ENCODE data around the gene ICE2. TPM values are rescaled to one million over a fixed set of nuclear protein-coding genes. Genes with fewer than 3 reads are reported as not detected.

The ICE2 gene
- total RNA-seq, 1 donor from 2014 or later, result 55.1 TPM

DNA sequence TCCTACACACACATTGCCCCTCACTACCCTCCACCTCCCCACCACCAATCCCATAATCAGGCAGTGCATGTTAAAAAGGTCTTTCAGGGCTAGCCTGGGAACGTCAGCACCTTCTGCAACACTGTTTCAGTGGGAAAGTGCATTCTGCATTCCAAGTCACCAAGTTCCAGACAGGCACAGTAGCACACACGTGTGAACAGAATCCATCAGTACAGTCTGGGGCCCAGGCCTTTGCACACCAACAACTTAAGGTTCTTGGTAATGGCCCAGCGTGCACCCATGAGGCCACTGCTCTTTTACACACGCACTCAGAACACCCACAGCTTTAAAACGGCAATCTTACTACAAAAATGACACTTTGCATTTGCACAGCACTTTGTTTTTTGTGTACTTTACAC, 82.4 kb downstream of the ICE2 start:
- no peak for ATAC-seq
- intact Hi-C loops (cut with DNase I), result no loop called here
- no peak for DNase-seq (ENCODE audit: low spot score)

- intact Hi-C loops (cut with DNase I), result no loop called here
- ATAC-seq (no peak), DNase-seq (ENCODE audit: low spot score) (no peak)
Measured at GRCh38 chr15:60396100-60396499, 82.8 kb downstream of the ICE2 start.

- ATAC-seq (no peak), DNase-seq (ENCODE audit: low spot score) (no peak)
- intact Hi-C loops (cut with DNase I), result no loop called here
Measured at GRCh38 chr15:60395276-60396011, 83.5 kb downstream of the ICE2 start.

GRCh38 chr15:60394689-60395097, 84.2 kb downstream of the ICE2 start:
- intact Hi-C loops (cut with DNase I), result no loop called here
- DNase-seq (ENCODE audit: low spot score) (no peak), ATAC-seq (no peak)

DNA sequence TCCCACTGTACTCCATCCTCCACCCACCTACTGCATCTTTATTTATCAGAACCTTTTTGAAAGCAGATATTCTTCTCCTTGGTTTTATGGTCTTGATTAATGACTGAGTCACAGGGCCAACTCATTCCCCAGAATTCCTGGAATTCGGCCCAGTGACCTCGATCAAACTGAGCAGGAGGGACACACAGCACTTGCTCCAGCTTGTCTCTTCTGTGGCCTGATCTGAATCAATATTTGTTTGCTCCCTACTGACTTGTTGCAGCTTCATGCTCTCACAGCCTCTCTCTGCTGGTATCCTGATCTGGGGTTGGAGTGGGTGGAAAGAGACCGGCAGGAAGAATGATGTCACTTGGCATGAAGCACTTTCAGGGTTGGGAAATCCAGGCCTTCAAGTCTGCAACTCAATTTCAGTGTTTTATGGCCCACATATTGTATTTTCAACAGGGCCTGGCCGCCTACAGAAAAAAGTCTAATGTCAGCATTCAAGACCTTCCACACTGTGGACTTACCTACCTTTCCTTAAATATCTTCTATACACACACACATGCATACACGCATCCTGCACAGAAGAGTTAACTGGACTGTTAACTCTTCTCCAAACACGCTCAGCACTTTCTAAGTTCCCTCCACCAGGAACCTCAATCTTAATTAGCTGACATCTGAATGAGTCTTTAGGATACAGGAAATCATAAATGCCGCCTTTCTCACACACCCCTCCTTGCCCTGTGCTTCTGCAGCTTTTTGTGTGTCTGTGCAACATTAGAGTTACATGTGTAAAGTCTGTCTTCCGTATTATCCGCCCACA, 85.8 kb downstream of the ICE2 start:
- peak; percentile 77 for ATAC-seq
- intact Hi-C loops (cut with DNase I), result no loop called here
- DNase-seq (ENCODE audit: low spot score), result peak; percentile 79

- intact Hi-C loops (cut with DNase I), result no loop called here
- ATAC-seq, result peak; percentile 36
Measured at GRCh38 chr15:60392601-60392985, 86.3 kb downstream of the ICE2 start.

DNA sequence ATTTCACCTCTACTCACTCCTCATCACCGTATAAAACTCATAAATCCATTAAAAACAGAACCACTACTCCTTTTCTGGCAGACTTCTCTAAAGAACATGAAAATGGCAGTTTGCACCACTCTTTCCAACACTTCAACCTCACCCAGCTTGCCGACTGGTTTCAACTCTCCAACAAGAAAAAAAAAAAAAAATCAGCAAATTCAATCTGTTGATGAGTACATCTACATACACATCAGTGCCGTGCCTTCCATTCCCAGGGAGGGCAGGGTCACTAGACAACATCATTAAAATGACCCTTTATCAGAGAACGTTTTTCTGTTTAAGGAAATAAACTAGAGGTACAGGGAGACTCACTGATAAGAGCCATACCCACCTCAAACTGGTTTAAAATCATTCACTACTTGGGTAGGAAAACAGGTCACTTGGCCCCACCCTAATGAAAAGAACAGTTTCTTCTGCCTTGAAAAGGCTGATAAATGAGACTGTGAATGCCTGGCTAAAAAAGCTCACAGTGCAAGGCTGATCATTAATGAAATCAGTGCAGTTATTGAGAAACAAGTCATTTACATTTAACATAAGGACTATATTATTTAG, 87.1 kb downstream of the ICE2 start:
- ATAC-seq (no peak), DNase-seq (ENCODE audit: low spot score) (no peak)
- intact Hi-C loops (cut with DNase I), result no loop called here

More at GRCh38 chr15:60392601-60392985, 86.3 kb downstream of the ICE2 start:
- DNase-seq (ENCODE audit: low spot score), result no peak

GRCh38 chr15:60390871-60391501, 88.0 kb downstream of the ICE2 start:
- ATAC-seq, result peak; percentile 68
- intact Hi-C loops (cut with DNase I), result no loop called here
- no peak for DNase-seq (ENCODE audit: low spot score)

DNA sequence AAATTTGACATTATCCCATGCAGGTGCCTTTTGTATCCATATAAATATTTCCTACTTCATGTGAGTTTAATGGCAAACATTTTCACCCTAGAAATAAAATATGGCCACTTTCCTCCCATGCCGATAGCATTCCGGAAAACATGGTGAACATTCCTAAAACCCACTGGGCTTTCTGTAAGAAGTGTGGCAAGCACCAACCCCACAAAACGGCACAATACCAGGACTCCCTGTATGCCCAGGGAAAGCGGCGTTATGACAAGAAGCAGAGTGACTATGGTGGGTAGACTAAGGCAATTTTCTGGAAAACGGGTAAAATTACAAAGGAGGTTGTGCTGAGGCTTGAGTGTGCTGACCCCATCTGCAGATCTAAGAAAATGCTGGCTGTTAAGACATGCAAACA, 88.7 kb downstream of the ICE2 start:
- DNase-seq (ENCODE audit: low spot score) (no peak), ATAC-seq (no peak)
- intact Hi-C loops (cut with DNase I), result no loop called here

DNA sequence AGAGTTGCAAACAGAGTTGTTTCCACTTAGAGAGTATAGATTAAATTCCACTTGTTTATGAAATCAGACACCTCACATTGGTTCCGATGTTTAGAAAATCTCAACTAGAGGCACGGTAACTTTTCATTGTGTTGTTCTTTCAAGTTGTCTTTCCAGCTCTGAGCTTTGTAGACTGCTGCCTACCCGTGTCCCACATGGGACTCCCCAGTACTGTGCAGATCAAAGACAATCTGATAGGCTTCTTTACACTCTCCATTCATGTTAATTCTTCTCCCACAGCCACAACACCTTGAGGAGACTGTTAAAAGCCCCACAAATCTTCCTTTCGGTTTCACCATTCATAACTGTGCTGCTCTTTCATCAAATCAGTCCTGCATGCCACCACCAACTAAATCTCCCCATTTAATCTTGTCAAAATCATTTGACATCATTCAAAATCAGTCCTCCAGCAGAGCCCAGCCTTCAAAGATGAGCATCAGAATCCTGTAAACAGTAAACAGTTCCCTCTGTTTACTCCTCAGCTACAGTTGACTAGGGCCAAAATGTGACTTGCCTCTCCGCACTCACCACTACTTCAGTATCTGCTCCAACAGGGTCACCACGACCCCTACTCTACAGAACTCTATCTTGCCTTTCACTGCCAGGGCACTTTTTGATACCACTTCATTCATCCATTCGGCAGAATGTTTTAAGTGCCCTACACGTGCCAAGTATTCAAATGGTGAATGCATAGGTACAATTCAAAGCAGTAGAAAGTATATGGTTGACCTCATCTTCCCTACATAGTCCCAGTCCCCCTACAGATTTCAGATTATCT, 89.5 kb downstream of the ICE2 start:
- no peak for DNase-seq (ENCODE audit: low spot score)
- intact Hi-C loops (cut with DNase I), result no loop called here
- ATAC-seq, result no peak

DNA sequence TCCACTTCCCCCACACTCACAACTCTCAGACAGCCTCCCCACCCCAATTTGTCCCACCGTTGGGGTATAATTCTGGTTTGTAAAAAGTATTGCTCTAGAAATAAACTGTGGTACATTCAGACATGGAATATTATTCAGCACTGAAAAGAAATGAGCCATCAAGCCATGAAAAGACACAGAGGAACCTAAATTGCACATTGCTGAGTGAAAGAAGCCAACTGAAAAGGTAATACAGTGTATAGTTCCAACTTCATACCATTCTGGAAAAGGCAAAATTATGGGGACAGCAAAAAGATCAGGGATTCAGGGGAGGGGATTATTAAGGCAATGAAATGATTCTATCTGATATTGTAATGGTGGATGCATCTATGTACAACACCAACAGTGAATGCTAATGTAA, 91.6 kb downstream of the ICE2 start:
- ATAC-seq, result no peak
- intact Hi-C loops (cut with DNase I), result no loop called here
- no peak for DNase-seq (ENCODE audit: low spot score)

GRCh38 chr15:60386615-60387014, 92.3 kb downstream of the ICE2 start:
- intact Hi-C loops (cut with DNase I), result no loop called here
- DNase-seq (ENCODE audit: low spot score) (no peak), ATAC-seq (no peak)

GRCh38 chr15:60385620-60386552, 93.1 kb downstream of the ICE2 start:
- ATAC-seq, result no peak
- DNase-seq (ENCODE audit: low spot score), result no peak
- intact Hi-C loops (cut with DNase I), result no loop called here

DNA sequence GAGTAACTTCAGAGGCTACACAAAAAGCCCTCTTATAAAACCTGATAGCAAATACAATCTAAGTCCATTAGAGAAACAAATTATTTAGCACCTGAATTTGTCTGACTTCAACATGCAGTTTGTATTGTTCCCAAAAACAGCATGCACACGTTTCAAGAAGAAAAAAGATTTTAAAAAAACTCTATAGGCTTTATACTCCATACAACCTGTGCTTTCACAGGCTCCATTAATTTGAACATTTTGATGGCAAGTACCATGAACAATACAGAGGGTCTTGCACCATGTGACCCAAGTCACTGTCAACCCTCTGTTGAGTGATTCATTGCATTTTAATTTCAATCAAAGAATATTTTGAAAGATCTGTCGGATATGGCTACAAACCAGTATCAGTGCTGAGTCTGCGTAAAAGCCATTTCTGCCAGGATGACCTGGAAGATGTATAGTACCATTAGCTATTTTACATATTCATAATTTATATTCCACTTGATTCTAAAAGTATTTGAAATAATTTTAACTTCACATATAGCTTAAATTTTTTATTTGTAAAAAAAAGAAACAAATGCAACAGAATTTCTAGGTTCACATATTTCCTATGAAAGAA, 94.3 kb downstream of the ICE2 start:
- DNase-seq (ENCODE audit: low spot score) (no peak), ATAC-seq (no peak)
- intact Hi-C loops (cut with DNase I), result no loop called here

DNA sequence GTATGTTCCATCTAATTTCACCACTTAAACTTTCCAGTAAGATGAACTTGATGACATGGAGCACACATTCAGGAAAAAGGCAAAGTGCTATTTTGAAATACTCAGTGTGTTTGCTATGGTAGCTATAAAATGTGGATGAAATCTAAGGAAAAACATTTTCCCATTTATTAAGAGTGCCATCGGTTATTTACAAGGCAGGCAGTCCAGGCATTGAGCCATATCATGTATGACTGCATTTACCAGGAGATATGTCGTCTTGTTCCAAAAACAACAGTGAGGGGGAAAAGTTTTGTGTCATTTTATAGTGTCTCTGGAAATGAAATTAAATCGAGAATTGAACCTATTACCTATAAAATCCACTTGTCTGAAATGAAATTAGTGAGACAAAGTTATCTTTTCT, 94.9 kb downstream of the ICE2 start:
- no peak for DNase-seq (ENCODE audit: low spot score)
- no peak for ATAC-seq
- intact Hi-C loops (cut with DNase I), result no loop called here

- intact Hi-C loops (cut with DNase I), result no loop called here
- ATAC-seq (no peak), DNase-seq (ENCODE audit: low spot score) (no peak)
Measured at GRCh38 chr15:60382773-60383674, 95.9 kb downstream of the ICE2 start.
